Endodermal cell (in vitro differentiated cells): ENCODE measurements around the gene DYNAP. TPM values are rescaled to one million over a fixed set of nuclear protein-coding genes. Genes with fewer than 3 reads are reported as not detected.

Source experiments
- DNase-seq: peaks from one replicate; pipeline ENCODE4 v3.0.0-alpha.2; 2017
- H3K27ac ChIP-seq: 2 replicates; pipeline ENCODE4 v1.5.1; 2013; ENCODE audit warnings: mild to moderate bottlenecking, low read depth, low read length, moderate library complexity
- H3K27me3 ChIP-seq: 2 replicates; pipeline ENCODE4 v1.6.1; 2013; ENCODE audit warnings: mild to moderate bottlenecking, low read length, moderate library complexity; ENCODE audit not compliant: insufficient read depth, control insufficient read depth, poor library complexity, severe bottlenecking
- H3K36me3 ChIP-seq: 2 replicates; pipeline ENCODE4 v1.7.0; 2013; ENCODE audit warnings: mild to moderate bottlenecking, low read length, moderate library complexity; ENCODE audit not compliant: control insufficient read depth, insufficient read depth
- H3K4me1 ChIP-seq: one replicate; pipeline ENCODE4 v1.7.0; 2013; ENCODE audit warnings: low read length; ENCODE audit not compliant: control insufficient read depth, insufficient read depth
- H3K4me3 ChIP-seq: 2 replicates; pipeline ENCODE4 v1.5.1; 2013; ENCODE audit warnings: mild to moderate bottlenecking, low read length, moderate library complexity
- H3K9ac ChIP-seq: 2 replicates; pipeline ENCODE4 v1.6.1; 2013; ENCODE audit warnings: mild to moderate bottlenecking, low read length, moderate library complexity; ENCODE audit not compliant: poor library complexity, severe bottlenecking; ENCODE audit errors: extremely low read depth
- H3K9me3 ChIP-seq: 2 replicates; pipeline ENCODE4 v1.6.1; 2013; ENCODE audit warnings: mild to moderate bottlenecking, low read length, moderate library complexity; ENCODE audit not compliant: control insufficient read depth
- H3K27ac Mint-ChIP-seq: 2 replicates; pipeline ENCODE4 v1.8.0; 2020; ENCODE audit warnings: mixed read lengths
- H3K27me3 Mint-ChIP-seq: 2 replicates; pipeline ENCODE4 v1.8.0; 2021; ENCODE audit warnings: mild to moderate bottlenecking, mixed read lengths; ENCODE audit not compliant: insufficient read depth
- H3K36me3 Mint-ChIP-seq: 2 replicates; pipeline ENCODE4 v1.8.0; 2020; ENCODE audit warnings: low read depth, mixed read lengths
- H3K4me1 Mint-ChIP-seq: 2 replicates; pipeline ENCODE4 v1.8.0; 2020; ENCODE audit warnings: mixed read lengths
- H3K4me3 Mint-ChIP-seq: 2 replicates; pipeline ENCODE4 v1.8.0; 2020; ENCODE audit warnings: mild to moderate bottlenecking, moderate library complexity, mixed read lengths
- H3K9me3 Mint-ChIP-seq: 2 replicates; pipeline ENCODE4 v1.8.0; 2020; ENCODE audit warnings: mild to moderate bottlenecking, mixed read lengths
- WGBS, 2 experiments: methylation state at CpG; one replicate each; pipeline versions ENCODE4 v1.1.5 to v1.1.7; 2013; ENCODE audit warnings: missing lambda C conversion rate in 2 of 2, mixed read lengths in 1 of 2; ENCODE audit not compliant: insufficient coverage in 1 of 2, insufficient read length in 1 of 2; 5-methylcytosine and 5-hydroxymethylcytosine counted together
- total RNA-seq, 2 donors: library from RNA; stranded (reverse); fragmentation: NEBNext Ultra II Directional in 1 of 2; extraction: Animal tissue kit (Norgen Biotek cat#: 25700) in 1 of 2; gene quantifications; 2 replicates in 1 of 2; 3 replicates in 1 of 2; pipeline ENCODE4 v1.2.1, GENCODE V29; 2021
- TF ChIP-seq, protein P1 (sequence below): fragments of 200-600 bp; sonication (generic); conservative IDR thresholded peaks from 2 replicates; pipeline ENCODE4 v1.5.0; 2021; ENCODE audit warnings: antibody characterized with exemption, mild to moderate bottlenecking

The DYNAP gene
- total RNA-seq, 2 donors from 2014 or later: not detected

DNA sequence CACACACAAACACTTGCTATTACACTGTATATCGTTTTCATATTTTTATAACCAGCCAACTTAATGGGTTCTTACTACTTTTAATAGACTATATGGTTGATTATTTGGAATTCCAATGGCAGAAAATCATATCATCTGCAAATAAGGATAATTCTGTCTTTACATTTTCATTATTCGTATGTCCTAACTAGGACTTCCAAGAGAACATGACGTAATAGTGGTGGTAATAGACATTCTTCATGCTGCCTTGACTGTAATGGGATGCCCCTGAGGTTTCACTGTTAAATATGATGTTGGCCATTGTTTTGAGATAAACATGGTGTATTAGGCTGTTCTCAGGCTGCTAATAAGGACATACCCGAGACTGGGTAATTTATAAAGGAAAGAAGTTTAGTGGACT is 45.2 kb downstream of the DYNAP start:
- H3K4me3 ChIP-seq: no peak overlapping the region
- Mint-ChIP-seq H3K4me3 (no peak overlapping the region), H3K36me3 (no peaks in the 10 kb centered on the region), H3K27me3 (no peaks in the 10 kb centered on the region), H3K4me1 (no peaks in the 10 kb centered on the region), H3K9me3 (no peaks in the 10 kb centered on the region), H3K27ac (no peak overlapping the region)
- TF ChIP-seq, protein P1, sequence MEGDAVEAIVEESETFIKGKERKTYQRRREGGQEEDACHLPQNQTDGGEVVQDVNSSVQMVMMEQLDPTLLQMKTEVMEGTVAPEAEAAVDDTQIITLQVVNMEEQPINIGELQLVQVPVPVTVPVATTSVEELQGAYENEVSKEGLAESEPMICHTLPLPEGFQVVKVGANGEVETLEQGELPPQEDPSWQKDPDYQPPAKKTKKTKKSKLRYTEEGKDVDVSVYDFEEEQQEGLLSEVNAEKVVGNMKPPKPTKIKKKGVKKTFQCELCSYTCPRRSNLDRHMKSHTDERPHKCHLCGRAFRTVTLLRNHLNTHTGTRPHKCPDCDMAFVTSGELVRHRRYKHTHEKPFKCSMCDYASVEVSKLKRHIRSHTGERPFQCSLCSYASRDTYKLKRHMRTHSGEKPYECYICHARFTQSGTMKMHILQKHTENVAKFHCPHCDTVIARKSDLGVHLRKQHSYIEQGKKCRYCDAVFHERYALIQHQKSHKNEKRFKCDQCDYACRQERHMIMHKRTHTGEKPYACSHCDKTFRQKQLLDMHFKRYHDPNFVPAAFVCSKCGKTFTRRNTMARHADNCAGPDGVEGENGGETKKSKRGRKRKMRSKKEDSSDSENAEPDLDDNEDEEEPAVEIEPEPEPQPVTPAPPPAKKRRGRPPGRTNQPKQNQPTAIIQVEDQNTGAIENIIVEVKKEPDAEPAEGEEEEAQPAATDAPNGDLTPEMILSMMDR: no peak
- H3K27me3 ChIP-seq: no peaks in the 10 kb centered on the region
- H3K4me1 ChIP-seq: no peaks in the 10 kb centered on the region
- no peak overlapping the region for H3K9ac ChIP-seq
- H3K27ac ChIP-seq: no peak overlapping the region
- no peaks in the 10 kb centered on the region for H3K36me3 ChIP-seq
- no peaks in the 10 kb centered on the region for H3K9me3 ChIP-seq
- no peak for DNase-seq
- WGBS, 2 experiments: 95 to 96% methylated on average over 3 of the region's 4 CpGs

DNA sequence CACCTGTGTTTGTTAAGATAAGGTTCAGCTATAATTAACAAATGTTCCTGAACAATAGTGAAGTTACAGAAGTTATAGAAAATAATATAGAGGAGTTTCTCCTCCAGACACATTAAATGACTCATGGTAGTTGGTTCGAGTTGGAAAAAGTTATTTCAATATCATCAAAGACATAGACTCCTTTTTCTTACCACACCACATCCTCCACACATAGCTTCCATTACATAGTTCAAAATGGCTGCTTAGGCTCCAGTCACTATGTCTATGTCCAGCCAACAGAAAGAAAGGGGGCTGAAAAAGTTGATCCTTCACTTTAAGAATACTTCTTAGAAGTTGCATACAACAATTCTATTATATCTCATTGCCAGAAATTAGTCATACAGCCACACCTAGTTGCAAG is 50.7 kb downstream of the DYNAP start:
- TF ChIP-seq, protein P1: no peak
- no peaks in the 10 kb centered on the region for H3K4me1 Mint-ChIP-seq
- Histone ChIP-seq H3K9ac (no peak overlapping the region), H3K4me3 (no peak overlapping the region), H3K27ac (no peak overlapping the region), H3K9me3 (no peaks in the 10 kb centered on the region), H3K36me3 (no peaks in the 10 kb centered on the region), H3K27me3 (no peaks in the 10 kb centered on the region), H3K4me1 (no peaks in the 10 kb centered on the region)
- DNase-seq: no peak
- no peaks in the 10 kb centered on the region for H3K27me3 Mint-ChIP-seq
- no peak overlapping the region for H3K27ac Mint-ChIP-seq
- H3K9me3 Mint-ChIP-seq: no peaks in the 10 kb centered on the region
- WGBS, 2 experiments: no CpG with 5 or more reads among the region's 1 CpG
- H3K4me3 Mint-ChIP-seq: no peak overlapping the region
- no peaks in the 10 kb centered on the region for H3K36me3 Mint-ChIP-seq

DNA sequence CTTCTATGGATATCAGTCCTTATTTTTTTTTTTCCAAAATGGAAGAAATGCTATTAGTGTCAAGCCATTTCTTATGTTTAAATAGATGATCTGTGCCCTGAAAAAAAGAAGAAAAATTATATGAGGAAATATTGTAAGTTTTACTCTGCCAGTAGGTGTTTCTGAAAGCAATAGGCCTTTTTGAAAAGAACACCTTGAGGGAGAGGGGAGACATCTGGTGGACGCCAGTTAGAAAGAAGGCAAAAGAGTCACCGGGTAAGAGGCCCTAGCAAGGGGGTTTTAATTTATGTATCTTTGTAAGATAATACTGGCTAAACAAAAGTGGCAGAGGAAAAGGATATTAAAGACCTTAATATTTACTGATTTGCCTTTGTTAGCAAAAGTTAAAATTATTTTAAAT is 56.1 kb downstream of the DYNAP start:
- Histone ChIP-seq H3K4me3 (no peak overlapping the region), H3K27me3 (no peaks in the 10 kb centered on the region), H3K9ac (no peak overlapping the region), H3K27ac (no peak overlapping the region), H3K36me3 (no peaks in the 10 kb centered on the region), H3K4me1 (no peaks in the 10 kb centered on the region), H3K9me3 (no peaks in the 10 kb centered on the region)
- TF ChIP-seq, protein P1: peak; percentile 81
- Mint-ChIP-seq H3K4me1 (no peaks in the 10 kb centered on the region), H3K9me3 (peaks cover 3% of the 10 kb centered on the region), H3K4me3 (no peak overlapping the region), H3K27me3 (no peaks in the 10 kb centered on the region), H3K27ac (no peak overlapping the region), H3K36me3 (no peaks in the 10 kb centered on the region)
- WGBS, 2 experiments: 17 to 40% methylated on average over 1 to 2 of the region's 2 CpGs
- DNase-seq: peak; percentile 68

Other genes starting within 250 kb of the DYNAP start
- not detected for gene STARD6, start 233.4 kb upstream of the DYNAP start, total RNA-seq
- 10 to 100 TPM; 17.8 to 29.5 TPM for gene C18orf54, start 233.3 kb upstream of the DYNAP start, total RNA-seq
- gene RAB27B, start 237.2 kb downstream of the DYNAP start, total RNA-seq: under 1 TPM; 0.40 to 0.99 TPM